ENCODE results near the gene RCOR1. TPM values are rescaled to one million over a fixed set of nuclear protein-coding genes. Genes with fewer than 3 reads are reported as not detected.

Gene RCOR1
- total RNA-seq, 3 donors from 2014 or later (not counting 1 experiment from before 2014, with no cell fraction given) = 20.3 to 36.5 (median 21.8) TPM

DNA sequence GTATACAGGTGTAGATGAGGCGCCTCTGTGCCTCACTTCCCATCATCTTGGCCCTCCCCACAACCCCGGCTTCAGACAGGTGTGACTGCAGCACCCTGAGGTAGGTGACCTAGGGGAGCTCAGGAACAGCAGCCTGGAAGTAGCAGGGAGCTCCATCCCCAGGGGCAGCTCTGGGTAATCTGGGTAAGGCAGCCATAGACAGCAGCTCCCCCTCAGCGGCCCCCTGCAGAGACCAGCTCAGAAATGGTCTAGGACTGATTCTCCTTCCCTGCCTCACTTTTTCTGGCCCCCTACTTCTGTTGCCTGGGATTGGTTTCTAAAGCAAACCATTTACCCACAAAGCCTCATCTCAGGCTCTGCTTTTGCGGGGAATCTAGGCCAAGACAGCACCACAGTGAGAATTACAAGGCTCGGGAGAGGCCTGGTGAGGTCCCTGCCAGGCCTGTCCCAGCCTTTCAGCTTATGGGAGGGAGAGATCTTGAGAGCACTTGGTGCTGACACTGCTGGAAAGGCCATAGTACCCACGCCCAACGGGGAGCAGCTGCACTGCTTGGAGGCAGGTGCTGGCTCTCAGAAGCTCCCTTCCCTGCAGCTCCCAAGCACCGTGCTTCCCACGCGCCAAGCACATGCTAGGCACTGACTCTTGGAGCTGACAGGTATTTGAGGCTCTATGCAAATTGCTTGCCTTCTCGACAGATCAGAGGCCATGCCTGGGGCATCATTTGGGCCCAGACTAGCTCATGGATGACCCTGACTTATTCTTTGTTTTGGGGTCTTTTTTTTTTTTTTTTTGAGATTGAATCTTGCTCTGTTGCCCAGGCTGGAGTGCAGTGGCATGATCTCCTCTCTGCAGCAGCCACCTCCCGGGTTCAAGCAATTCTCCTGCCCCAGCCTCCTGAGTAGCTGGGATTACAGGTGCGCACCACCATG is 139.7 kb downstream of the RCOR1 start:
- Mint-ChIP-seq H3K27me3 (ENCODE audit: low read depth in 2 of 2) (no peaks in the 10 kb centered on the region), H3K27ac (no peak overlapping the region), H3K4me1 (no peaks in the 10 kb centered on the region), H3K9me3 (no peaks in the 10 kb centered on the region), H3K4me3 (no peak overlapping the region), H3K36me3 (peaks cover 5% of the 10 kb centered on the region)
- Histone ChIP-seq H3K27me3 (ENCODE audit: control insufficient read depth, insufficient read depth, low read length) (no peaks in the 10 kb centered on the region), H3K4me3 (ENCODE audit: low read length) (no peak overlapping the region), H3K36me3 (ENCODE audit: control insufficient read depth, insufficient read depth, low read length) (peaks cover 19% of the 10 kb centered on the region), H3K9me3 (ENCODE audit: control insufficient read depth, insufficient read depth, low read length) (no peaks in the 10 kb centered on the region), H3K4me1 (ENCODE audit: control insufficient read depth, insufficient read depth, low read length) (no peaks in the 10 kb centered on the region), H3K27ac (ENCODE audit: low read length) (no peak overlapping the region)
- ATAC-seq (no peak), DNase-seq (no peak)
- TF ChIP-seq, protein P1, sequence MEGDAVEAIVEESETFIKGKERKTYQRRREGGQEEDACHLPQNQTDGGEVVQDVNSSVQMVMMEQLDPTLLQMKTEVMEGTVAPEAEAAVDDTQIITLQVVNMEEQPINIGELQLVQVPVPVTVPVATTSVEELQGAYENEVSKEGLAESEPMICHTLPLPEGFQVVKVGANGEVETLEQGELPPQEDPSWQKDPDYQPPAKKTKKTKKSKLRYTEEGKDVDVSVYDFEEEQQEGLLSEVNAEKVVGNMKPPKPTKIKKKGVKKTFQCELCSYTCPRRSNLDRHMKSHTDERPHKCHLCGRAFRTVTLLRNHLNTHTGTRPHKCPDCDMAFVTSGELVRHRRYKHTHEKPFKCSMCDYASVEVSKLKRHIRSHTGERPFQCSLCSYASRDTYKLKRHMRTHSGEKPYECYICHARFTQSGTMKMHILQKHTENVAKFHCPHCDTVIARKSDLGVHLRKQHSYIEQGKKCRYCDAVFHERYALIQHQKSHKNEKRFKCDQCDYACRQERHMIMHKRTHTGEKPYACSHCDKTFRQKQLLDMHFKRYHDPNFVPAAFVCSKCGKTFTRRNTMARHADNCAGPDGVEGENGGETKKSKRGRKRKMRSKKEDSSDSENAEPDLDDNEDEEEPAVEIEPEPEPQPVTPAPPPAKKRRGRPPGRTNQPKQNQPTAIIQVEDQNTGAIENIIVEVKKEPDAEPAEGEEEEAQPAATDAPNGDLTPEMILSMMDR (IDR thresholded peaks at IDR 0.05) = no peak
- 95% methylated on average over 13 of the region's 13 CpGs for WGBS (ENCODE audit: insufficient coverage)
- intact Hi-C loops (cut with micrococcal nuclease) = no loop called here

DNA sequence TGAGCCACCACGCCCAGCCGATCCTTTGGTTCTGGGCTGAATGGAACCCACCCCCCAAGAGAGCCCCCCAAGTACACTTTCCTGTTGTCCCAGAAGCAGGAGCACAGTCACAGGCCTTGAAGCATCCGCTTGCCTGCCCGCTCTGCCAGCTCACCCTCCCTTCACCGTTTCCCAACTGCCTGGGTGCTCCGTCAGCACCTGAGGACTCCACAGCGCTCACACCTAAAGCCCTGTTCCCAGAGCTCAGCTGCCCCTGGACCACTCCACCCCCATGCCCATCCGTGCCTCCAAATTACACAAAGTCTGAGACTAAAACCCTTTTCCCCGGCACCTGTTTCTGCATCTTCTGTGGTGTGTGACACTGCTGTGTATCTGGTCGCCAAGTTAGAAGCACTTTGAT is 140.5 kb downstream of the RCOR1 start:
- no peak overlapping the region for H3K4me3 Mint-ChIP-seq
- no peak overlapping the region for H3K27ac Mint-ChIP-seq
- H3K4me1 Mint-ChIP-seq = no peaks in the 10 kb centered on the region

DNA sequence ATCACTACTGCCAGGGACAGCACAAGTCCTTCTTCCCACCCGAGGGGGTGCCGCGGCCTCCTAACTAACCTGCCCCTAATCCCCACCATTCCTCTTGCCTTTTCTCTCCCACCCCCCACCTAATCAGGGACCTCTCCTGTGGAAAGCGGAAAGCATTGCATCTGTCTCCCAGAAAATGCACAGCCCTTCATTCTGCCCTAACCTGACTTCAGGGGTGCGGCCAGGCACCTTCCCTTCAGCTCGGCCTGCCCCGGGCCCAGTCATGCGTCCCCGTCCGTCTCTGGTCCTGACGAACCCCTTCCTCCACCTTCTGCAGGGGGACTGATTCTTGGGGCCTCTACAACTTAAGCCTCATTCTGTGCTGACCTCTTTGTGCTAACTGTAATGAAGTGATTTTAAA is 140.9 kb downstream of the RCOR1 start:
- Mint-ChIP-seq H3K9me3 (no peaks in the 10 kb centered on the region), H3K4me3 (no peak overlapping the region), H3K27me3 (ENCODE audit: low read depth in 2 of 2) (no peaks in the 10 kb centered on the region), H3K36me3 (no peaks in the 10 kb centered on the region), H3K27ac (peak overlapping the region in 1 of 2 donors; percentile 22), H3K4me1 (no peaks in the 10 kb centered on the region)
- H3K4me1 ChIP-seq (ENCODE audit: control insufficient read depth, insufficient read depth, low read length) = no peaks in the 10 kb centered on the region
- TF ChIP-seq, protein P1 (IDR thresholded peaks at IDR 0.05) = no peak
- no peaks in the 10 kb centered on the region for H3K9me3 ChIP-seq (ENCODE audit: control insufficient read depth, insufficient read depth, low read length)
- no peaks in the 10 kb centered on the region for H3K27me3 ChIP-seq (ENCODE audit: control insufficient read depth, insufficient read depth, low read length)
- no peak overlapping the region for H3K4me3 ChIP-seq (ENCODE audit: low read length)
- no peak overlapping the region for H3K27ac ChIP-seq (ENCODE audit: low read length)
- 87% methylated on average over 11 of the region's 11 CpGs for WGBS (ENCODE audit: insufficient coverage)
- intact Hi-C loops (cut with micrococcal nuclease) = no loop called here
- DNase-seq = no peak
- H3K36me3 ChIP-seq (ENCODE audit: control insufficient read depth, insufficient read depth, low read length) = peaks cover 8% of the 10 kb centered on the region
- no peak for ATAC-seq

More for the DNA sequence above, 140.5 kb downstream of the RCOR1 start:
- H3K9me3 ChIP-seq (ENCODE audit: control insufficient read depth, insufficient read depth, low read length) = no peaks in the 10 kb centered on the region
- intact Hi-C loops (cut with micrococcal nuclease) = no loop called here
- no peaks in the 10 kb centered on the region for H3K27me3 Mint-ChIP-seq (ENCODE audit: low read depth in 2 of 2)
- H3K36me3 Mint-ChIP-seq = no peaks in the 10 kb centered on the region
- no peaks in the 10 kb centered on the region for H3K27me3 ChIP-seq (ENCODE audit: control insufficient read depth, insufficient read depth, low read length)
- no peaks in the 10 kb centered on the region for H3K9me3 Mint-ChIP-seq
- H3K4me1 ChIP-seq (ENCODE audit: control insufficient read depth, insufficient read depth, low read length) = no peaks in the 10 kb centered on the region
- 97% methylated on average over 10 of the region's 10 CpGs for WGBS (ENCODE audit: insufficient coverage)
- ATAC-seq (no peak), DNase-seq (no peak)
- no peak overlapping the region for H3K27ac ChIP-seq (ENCODE audit: low read length)
- no peak overlapping the region for H3K4me3 ChIP-seq (ENCODE audit: low read length)
- TF ChIP-seq, protein P1 (IDR thresholded peaks at IDR 0.05) = no peak
- peaks cover 11% of the 10 kb centered on the region for H3K36me3 ChIP-seq (ENCODE audit: control insufficient read depth, insufficient read depth, low read length)

Measured in natural killer cell (primary cell).